ENCODE results near the gene SOCS1. TPM values are rescaled to one million over a fixed set of nuclear protein-coding genes. Genes with fewer than 3 reads are reported as not detected.

SOCS1 gene
- total and polyA plus RNA-seq, 2 experiments from 2014 or later, result 84.7 to 104 TPM

DNA sequence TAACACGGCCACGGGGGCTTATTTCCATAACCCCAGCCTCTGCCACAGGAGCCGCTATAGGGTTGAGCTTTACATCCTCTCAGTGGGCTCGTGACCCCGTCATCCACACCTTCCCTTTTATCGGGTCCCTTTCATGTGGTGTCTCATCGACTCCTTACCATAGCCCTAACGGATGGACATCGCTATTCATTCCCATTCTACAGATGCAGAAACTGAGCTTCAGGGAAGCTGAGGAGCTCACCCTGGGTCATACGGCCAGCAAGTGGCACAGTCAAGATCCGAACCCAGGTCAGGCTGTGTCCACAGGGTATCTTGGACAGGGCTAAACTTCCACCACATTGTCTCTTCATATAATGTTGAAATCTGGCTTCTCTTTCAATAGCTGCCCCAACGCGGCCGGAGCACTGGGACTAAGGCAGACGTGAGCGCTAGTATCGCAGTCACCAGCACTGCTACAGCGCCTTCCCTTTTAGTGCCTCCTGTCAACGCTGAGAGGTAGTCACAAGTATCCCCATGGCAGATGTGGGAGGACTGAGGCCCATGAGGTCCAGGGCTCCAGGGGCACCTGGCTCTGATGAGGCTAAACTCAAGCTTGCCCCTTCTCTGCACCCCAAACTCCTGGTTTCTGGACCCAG is 50.8 kb downstream of the SOCS1 start:
- Histone ChIP-seq H3K4me3 (no peak overlapping the region), H3K79me2 (replicated peaks; ENCODE audit: insufficient read depth) (no peaks in the 10 kb centered on the region), H3K36me3 (ENCODE audit: insufficient read depth) (no peaks in the 10 kb centered on the region), H3F3A (replicated peaks; ENCODE audit: low read depth) (no peaks in the 10 kb centered on the region), H4K20me1 (replicated peaks; ENCODE audit: insufficient read depth) (no peaks in the 10 kb centered on the region), H3K27ac (ENCODE audit: low read depth) (no peak overlapping the region), H3K9me2 (ENCODE audit: insufficient read depth) (no peaks in the 10 kb centered on the region), H3K4me1 (ENCODE audit: insufficient read depth) (peaks cover 26% of the 10 kb centered on the region), H3K4me2 (no peak overlapping the region), H2AFZ (no peak overlapping the region), H3K27me3 (ENCODE audit: insufficient read depth) (no peaks in the 10 kb centered on the region)
- no peak for ATAC-seq
- Mint-ChIP-seq H3K27ac (no peak overlapping the region), H3K4me1 (peaks cover 40% of the 10 kb centered on the region), H3K36me3 (ENCODE audit: low read depth) (no peaks in the 10 kb centered on the region), H3K9me3 (peaks cover 12% of the 10 kb centered on the region), H3K4me3 (no peak overlapping the region), H3K27me3 (ENCODE audit: insufficient read depth, low read depth, poor library complexity) (peaks cover 11% of the 10 kb centered on the region)
- TF ChIP-seq, protein P1, sequence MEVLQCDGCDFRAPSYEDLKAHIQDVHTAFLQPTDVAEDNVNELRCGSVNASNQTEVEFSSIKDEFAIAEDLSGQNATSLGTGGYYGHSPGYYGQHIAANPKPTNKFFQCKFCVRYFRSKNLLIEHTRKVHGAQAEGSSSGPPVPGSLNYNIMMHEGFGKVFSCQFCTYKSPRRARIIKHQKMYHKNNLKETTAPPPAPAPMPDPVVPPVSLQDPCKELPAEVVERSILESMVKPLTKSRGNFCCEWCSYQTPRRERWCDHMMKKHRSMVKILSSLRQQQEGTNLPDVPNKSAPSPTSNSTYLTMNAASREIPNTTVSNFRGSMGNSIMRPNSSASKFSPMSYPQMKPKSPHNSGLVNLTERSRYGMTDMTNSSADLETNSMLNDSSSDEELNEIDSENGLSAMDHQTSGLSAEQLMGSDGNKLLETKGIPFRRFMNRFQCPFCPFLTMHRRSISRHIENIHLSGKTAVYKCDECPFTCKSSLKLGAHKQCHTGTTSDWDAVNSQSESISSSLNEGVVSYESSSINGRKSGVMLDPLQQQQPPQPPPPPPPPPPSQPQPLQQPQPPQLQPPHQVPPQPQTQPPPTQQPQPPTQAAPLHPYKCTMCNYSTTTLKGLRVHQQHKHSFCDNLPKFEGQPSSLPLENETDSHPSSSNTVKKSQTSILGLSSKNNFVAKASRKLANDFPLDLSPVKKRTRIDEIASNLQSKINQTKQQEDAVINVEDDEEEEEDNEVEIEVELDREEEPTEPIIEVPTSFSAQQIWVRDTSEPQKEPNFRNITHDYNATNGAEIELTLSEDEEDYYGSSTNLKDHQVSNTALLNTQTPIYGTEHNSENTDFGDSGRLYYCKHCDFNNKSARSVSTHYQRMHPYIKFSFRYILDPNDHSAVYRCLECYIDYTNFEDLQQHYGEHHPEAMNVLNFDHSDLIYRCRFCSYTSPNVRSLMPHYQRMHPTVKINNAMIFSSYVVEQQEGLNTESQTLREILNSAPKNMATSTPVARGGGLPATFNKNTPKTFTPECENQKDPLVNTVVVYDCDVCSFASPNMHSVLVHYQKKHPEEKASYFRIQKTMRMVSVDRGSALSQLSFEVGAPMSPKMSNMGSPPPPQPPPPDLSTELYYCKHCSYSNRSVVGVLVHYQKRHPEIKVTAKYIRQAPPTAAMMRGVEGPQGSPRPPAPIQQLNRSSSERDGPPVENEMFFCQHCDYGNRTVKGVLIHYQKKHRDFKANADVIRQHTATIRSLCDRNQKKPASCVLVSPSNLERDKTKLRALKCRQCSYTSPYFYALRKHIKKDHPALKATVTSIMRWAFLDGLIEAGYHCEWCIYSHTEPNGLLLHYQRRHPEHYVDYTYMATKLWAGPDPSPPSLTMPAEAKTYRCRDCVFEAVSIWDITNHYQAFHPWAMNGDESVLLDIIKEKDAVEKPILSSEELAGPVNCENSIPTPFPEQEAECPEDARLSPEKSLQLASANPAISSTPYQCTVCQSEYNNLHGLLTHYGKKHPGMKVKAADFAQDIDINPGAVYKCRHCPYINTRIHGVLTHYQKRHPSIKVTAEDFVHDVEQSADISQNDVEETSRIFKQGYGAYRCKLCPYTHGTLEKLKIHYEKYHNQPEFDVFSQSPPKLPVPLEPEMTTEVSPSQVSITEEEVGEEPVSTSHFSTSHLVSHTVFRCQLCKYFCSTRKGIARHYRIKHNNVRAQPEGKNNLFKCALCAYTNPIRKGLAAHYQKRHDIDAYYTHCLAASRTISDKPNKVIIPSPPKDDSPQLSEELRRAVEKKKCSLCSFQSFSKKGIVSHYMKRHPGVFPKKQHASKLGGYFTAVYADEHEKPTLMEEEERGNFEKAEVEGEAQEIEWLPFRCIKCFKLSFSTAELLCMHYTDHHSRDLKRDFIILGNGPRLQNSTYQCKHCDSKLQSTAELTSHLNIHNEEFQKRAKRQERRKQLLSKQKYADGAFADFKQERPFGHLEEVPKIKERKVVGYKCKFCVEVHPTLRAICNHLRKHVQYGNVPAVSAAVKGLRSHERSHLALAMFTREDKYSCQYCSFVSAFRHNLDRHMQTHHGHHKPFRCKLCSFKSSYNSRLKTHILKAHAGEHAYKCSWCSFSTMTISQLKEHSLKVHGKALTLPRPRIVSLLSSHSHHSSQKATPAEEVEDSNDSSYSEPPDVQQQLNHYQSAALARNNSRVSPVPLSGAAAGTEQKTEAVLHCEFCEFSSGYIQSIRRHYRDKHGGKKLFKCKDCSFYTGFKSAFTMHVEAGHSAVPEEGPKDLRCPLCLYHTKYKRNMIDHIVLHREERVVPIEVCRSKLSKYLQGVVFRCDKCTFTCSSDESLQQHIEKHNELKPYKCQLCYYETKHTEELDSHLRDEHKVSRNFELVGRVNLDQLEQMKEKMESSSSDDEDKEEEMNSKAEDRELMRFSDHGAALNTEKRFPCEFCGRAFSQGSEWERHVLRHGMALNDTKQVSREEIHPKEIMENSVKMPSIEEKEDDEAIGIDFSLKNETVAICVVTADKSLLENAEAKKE (CRISPR knock-in tag; IDR thresholded peaks at IDR 0.05), result no peak
- TF ChIP-seq JUNB (IDR thresholded peaks at IDR 0.05; ENCODE audit: unreplicated experiment) (no peak), POLR2AphosphoS5 (IDR thresholded peaks at IDR 0.05; ENCODE audit: low read depth) (no peak), EZH2phosphoT487 (IDR thresholded peaks at IDR 0.05; ENCODE audit: unreplicated experiment) (no peak), STAT1 (IDR thresholded peaks at IDR 0.05; ENCODE audit: unreplicated experiment) (no peak), EZH2 (IDR thresholded peaks at IDR 0.05; ENCODE audit: low read depth, unreplicated experiment) (no peak), ZNF331 (CRISPR knock-in tag; IDR thresholded peaks at IDR 0.05; ENCODE audit: low read depth) (no peak), ZNF114 (CRISPR knock-in tag; IDR thresholded peaks at IDR 0.05) (no peak), NANOG (IDR thresholded peaks at IDR 0.05; ENCODE audit: borderline replicate concordance) (no peak), CREB1 (CRISPR knock-in tag; IDR thresholded peaks at IDR 0.05; ENCODE audit: low read depth) (no peak)
- TF ChIP-seq, protein P2, sequence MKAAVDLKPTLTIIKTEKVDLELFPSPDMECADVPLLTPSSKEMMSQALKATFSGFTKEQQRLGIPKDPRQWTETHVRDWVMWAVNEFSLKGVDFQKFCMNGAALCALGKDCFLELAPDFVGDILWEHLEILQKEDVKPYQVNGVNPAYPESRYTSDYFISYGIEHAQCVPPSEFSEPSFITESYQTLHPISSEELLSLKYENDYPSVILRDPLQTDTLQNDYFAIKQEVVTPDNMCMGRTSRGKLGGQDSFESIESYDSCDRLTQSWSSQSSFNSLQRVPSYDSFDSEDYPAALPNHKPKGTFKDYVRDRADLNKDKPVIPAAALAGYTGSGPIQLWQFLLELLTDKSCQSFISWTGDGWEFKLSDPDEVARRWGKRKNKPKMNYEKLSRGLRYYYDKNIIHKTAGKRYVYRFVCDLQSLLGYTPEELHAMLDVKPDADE (IDR thresholded peaks at IDR 0.05), result no peak
- TF ChIP-seq, protein P3, sequence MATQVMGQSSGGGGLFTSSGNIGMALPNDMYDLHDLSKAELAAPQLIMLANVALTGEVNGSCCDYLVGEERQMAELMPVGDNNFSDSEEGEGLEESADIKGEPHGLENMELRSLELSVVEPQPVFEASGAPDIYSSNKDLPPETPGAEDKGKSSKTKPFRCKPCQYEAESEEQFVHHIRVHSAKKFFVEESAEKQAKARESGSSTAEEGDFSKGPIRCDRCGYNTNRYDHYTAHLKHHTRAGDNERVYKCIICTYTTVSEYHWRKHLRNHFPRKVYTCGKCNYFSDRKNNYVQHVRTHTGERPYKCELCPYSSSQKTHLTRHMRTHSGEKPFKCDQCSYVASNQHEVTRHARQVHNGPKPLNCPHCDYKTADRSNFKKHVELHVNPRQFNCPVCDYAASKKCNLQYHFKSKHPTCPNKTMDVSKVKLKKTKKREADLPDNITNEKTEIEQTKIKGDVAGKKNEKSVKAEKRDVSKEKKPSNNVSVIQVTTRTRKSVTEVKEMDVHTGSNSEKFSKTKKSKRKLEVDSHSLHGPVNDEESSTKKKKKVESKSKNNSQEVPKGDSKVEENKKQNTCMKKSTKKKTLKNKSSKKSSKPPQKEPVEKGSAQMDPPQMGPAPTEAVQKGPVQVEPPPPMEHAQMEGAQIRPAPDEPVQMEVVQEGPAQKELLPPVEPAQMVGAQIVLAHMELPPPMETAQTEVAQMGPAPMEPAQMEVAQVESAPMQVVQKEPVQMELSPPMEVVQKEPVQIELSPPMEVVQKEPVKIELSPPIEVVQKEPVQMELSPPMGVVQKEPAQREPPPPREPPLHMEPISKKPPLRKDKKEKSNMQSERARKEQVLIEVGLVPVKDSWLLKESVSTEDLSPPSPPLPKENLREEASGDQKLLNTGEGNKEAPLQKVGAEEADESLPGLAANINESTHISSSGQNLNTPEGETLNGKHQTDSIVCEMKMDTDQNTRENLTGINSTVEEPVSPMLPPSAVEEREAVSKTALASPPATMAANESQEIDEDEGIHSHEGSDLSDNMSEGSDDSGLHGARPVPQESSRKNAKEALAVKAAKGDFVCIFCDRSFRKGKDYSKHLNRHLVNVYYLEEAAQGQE (IDR thresholded peaks at IDR 0.05; ENCODE audit: unreplicated experiment), result no peak
- TF ChIP-seq, protein P4, sequence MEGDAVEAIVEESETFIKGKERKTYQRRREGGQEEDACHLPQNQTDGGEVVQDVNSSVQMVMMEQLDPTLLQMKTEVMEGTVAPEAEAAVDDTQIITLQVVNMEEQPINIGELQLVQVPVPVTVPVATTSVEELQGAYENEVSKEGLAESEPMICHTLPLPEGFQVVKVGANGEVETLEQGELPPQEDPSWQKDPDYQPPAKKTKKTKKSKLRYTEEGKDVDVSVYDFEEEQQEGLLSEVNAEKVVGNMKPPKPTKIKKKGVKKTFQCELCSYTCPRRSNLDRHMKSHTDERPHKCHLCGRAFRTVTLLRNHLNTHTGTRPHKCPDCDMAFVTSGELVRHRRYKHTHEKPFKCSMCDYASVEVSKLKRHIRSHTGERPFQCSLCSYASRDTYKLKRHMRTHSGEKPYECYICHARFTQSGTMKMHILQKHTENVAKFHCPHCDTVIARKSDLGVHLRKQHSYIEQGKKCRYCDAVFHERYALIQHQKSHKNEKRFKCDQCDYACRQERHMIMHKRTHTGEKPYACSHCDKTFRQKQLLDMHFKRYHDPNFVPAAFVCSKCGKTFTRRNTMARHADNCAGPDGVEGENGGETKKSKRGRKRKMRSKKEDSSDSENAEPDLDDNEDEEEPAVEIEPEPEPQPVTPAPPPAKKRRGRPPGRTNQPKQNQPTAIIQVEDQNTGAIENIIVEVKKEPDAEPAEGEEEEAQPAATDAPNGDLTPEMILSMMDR (conservative IDR thresholded peaks at IDR 0.05; ENCODE audit: low read depth in 2 of 2), result no peak
- DNase-seq (ENCODE audit: low spot score), result no peak
